Measurements from ENCODE around the gene KRT76. TPM values are rescaled to one million over a fixed set of nuclear protein-coding genes. Genes with fewer than 3 reads are reported as not detected.

The KRT76 gene
- total RNA-seq, 1 donor: not detected

DNA sequence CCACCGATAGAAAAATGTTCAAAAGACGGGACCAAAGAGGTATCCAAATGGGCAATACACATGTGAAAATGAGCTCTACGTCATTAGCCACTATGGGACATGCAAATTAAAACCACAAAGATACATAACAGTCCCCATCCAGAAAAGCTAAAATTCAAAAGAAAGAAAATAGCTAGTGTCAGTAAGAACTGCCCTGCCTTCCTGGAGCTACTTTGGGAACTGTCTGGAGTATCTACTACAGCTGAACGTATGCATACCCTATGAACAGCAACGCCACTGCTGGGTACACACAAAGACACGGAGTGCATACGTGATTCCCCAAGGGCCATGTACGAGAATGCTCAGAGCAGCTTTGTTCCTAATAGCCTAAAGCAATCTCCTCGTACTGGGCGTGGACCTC is 48.0 kb downstream of the KRT76 start:
- TF ChIP-seq, protein P1, sequence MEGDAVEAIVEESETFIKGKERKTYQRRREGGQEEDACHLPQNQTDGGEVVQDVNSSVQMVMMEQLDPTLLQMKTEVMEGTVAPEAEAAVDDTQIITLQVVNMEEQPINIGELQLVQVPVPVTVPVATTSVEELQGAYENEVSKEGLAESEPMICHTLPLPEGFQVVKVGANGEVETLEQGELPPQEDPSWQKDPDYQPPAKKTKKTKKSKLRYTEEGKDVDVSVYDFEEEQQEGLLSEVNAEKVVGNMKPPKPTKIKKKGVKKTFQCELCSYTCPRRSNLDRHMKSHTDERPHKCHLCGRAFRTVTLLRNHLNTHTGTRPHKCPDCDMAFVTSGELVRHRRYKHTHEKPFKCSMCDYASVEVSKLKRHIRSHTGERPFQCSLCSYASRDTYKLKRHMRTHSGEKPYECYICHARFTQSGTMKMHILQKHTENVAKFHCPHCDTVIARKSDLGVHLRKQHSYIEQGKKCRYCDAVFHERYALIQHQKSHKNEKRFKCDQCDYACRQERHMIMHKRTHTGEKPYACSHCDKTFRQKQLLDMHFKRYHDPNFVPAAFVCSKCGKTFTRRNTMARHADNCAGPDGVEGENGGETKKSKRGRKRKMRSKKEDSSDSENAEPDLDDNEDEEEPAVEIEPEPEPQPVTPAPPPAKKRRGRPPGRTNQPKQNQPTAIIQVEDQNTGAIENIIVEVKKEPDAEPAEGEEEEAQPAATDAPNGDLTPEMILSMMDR (IDR thresholded peaks at IDR 0.05; ENCODE audit: extremely low read depth, low read depth, low read length): no peak
- H3K36me3 ChIP-seq (ENCODE audit: insufficient read depth, low read length): no peaks in the 10 kb centered on the region
- H3K27me3 ChIP-seq (ENCODE audit: insufficient read depth, low read length): peaks cover 18% of the 10 kb centered on the region
- H2AFZ ChIP-seq (ENCODE audit: low read length): no peak overlapping the region
- no peak overlapping the region for H3K27ac ChIP-seq (ENCODE audit: low read depth, low read length)
- H4K20me1 ChIP-seq (ENCODE audit: insufficient read depth, low read length): peaks cover 3% of the 10 kb centered on the region
- H3K4me1 ChIP-seq (ENCODE audit: insufficient read depth, low read length): no peaks in the 10 kb centered on the region
- no peaks in the 10 kb centered on the region for H3K9me3 ChIP-seq (ENCODE audit: low read depth, low read length)
- H3K4me3 ChIP-seq (ENCODE audit: insufficient read depth, low read length): no peak overlapping the region
- H3K4me2 ChIP-seq (ENCODE audit: insufficient read depth, low read length): no peak overlapping the region
- no peaks in the 10 kb centered on the region for H3K79me2 ChIP-seq (ENCODE audit: insufficient read depth, low read length)
- no peak for DNase-seq (ENCODE audit: insufficient read length, low spot score, missing footprints)

DNA sequence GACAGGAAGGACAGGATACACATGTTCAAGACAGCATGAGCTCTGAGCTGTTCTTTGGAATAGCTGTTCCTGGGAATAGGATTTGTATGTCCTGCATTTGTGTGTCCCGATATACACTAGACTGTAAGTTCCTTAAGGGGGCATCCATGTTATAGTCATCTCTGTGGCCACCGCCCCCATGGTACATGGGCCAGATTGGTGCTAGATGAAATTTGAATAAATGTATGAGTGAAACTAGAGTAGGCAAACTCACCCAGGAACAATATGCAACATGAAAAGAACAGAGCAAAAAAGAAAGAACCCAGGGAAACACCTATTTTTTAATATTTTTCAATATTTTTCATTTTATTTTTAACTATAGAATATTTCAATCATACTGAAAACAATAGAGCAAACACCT is 48.8 kb downstream of the KRT76 start:
- Histone ChIP-seq H4K20me1 (ENCODE audit: insufficient read depth, low read length) (peaks cover 3% of the 10 kb centered on the region), H3K27ac (ENCODE audit: low read depth, low read length) (no peak overlapping the region), H3K36me3 (ENCODE audit: insufficient read depth, low read length) (no peaks in the 10 kb centered on the region), H3K4me1 (ENCODE audit: insufficient read depth, low read length) (no peaks in the 10 kb centered on the region), H3K4me2 (ENCODE audit: insufficient read depth, low read length) (no peak overlapping the region), H3K9me3 (ENCODE audit: low read depth, low read length) (no peaks in the 10 kb centered on the region), H2AFZ (ENCODE audit: low read length) (no peak overlapping the region), H3K79me2 (ENCODE audit: insufficient read depth, low read length) (no peaks in the 10 kb centered on the region), H3K4me3 (ENCODE audit: insufficient read depth, low read length) (no peak overlapping the region), H3K27me3 (ENCODE audit: insufficient read depth, low read length) (peaks cover 18% of the 10 kb centered on the region)
- no peak for DNase-seq (ENCODE audit: insufficient read length, low spot score, missing footprints)
- TF ChIP-seq, protein P1 (IDR thresholded peaks at IDR 0.05; ENCODE audit: extremely low read depth, low read depth, low read length): no peak

DNA sequence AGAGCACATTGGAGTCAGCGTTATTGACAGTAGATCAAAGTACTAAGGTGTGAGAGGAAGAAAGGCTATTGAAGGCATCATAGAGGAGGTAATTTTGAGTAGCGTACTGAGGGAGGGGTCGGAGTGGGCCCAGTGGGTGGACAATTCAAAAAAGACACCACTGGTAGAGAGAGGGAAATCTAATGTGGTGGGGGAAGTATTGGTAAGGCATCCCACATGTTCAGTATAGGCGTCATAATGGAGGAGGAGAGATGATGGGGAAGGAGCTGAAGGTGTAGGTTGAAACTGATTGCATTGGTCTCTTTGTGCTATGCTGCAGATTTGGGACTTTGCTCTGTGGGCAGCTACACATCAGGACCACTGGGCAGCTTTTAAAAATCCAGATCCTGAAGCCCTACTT is 50.1 kb downstream of the KRT76 start:
- Histone ChIP-seq H3K27me3 (ENCODE audit: insufficient read depth, low read length) (peaks cover 22% of the 10 kb centered on the region), H3K4me2 (ENCODE audit: insufficient read depth, low read length) (no peak overlapping the region), H4K20me1 (ENCODE audit: insufficient read depth, low read length) (peaks cover 3% of the 10 kb centered on the region), H3K4me3 (ENCODE audit: insufficient read depth, low read length) (no peak overlapping the region), H3K9me3 (ENCODE audit: low read depth, low read length) (no peaks in the 10 kb centered on the region), H3K27ac (ENCODE audit: low read depth, low read length) (no peak overlapping the region), H3K36me3 (ENCODE audit: insufficient read depth, low read length) (no peaks in the 10 kb centered on the region), H3K79me2 (ENCODE audit: insufficient read depth, low read length) (no peaks in the 10 kb centered on the region), H2AFZ (ENCODE audit: low read length) (no peak overlapping the region), H3K4me1 (ENCODE audit: insufficient read depth, low read length) (no peaks in the 10 kb centered on the region)
- TF ChIP-seq, protein P1 (IDR thresholded peaks at IDR 0.05; ENCODE audit: extremely low read depth, low read depth, low read length): no peak
- DNase-seq (ENCODE audit: insufficient read length, low spot score, missing footprints): no peak

DNA sequence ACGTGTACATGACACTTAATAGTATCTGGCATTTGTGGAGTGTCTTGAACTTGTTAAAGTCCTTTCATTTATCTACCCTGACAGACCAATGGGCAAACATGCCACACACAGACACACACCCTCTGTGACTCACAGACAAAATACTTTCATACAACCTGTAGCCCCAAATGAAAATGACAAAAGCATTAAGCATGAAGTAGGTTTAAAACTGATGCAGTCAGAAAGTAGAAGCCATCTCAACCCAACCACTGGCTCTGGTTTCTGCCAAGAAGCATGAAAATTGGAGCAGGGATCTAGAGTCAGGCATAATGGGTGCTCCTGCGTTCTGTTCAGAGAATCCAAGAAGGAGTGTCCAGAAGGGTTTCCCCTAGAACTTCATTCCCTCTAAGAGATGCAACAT is 50.7 kb downstream of the KRT76 start:
- Histone ChIP-seq H3K4me1 (ENCODE audit: insufficient read depth, low read length) (no peaks in the 10 kb centered on the region), H3K27me3 (ENCODE audit: insufficient read depth, low read length) (peaks cover 22% of the 10 kb centered on the region), H4K20me1 (ENCODE audit: insufficient read depth, low read length) (peaks cover under 1% of the 10 kb centered on the region), H2AFZ (ENCODE audit: low read length) (no peak overlapping the region), H3K79me2 (ENCODE audit: insufficient read depth, low read length) (no peaks in the 10 kb centered on the region), H3K27ac (ENCODE audit: low read depth, low read length) (no peak overlapping the region), H3K9me3 (ENCODE audit: low read depth, low read length) (no peaks in the 10 kb centered on the region), H3K4me3 (ENCODE audit: insufficient read depth, low read length) (no peak overlapping the region), H3K36me3 (ENCODE audit: insufficient read depth, low read length) (no peaks in the 10 kb centered on the region), H3K4me2 (ENCODE audit: insufficient read depth, low read length) (no peak overlapping the region)
- TF ChIP-seq, protein P1 (IDR thresholded peaks at IDR 0.05; ENCODE audit: extremely low read depth, low read depth, low read length): no peak
- DNase-seq (ENCODE audit: insufficient read length, low spot score, missing footprints): no peak

Measured in osteoblast (primary cell).